HG03469 (cell line): Measurements from ENCODE around the gene NBEAL1.
A peak's percentile ranks its signal among the peaks of the same experiment; 100 is the strongest.
"Not testable (repeated sequence)": the region's sequence is repeated elsewhere in the genome, so short reads cannot be mapped to it uniquely, and the experiment has no call there.

ENCODE experiments used
- ATAC-seq: cut with Tn5 transposase; IDR thresholded peaks from one replicate; pipeline ENCODE4 v1.9.1; 2021; ENCODE audit warnings: mild to moderate bottlenecking, moderate library complexity, moderate number of reproducible peaks; ENCODE audit not compliant: unreplicated experiment

NBEAL1 gene

DNA sequence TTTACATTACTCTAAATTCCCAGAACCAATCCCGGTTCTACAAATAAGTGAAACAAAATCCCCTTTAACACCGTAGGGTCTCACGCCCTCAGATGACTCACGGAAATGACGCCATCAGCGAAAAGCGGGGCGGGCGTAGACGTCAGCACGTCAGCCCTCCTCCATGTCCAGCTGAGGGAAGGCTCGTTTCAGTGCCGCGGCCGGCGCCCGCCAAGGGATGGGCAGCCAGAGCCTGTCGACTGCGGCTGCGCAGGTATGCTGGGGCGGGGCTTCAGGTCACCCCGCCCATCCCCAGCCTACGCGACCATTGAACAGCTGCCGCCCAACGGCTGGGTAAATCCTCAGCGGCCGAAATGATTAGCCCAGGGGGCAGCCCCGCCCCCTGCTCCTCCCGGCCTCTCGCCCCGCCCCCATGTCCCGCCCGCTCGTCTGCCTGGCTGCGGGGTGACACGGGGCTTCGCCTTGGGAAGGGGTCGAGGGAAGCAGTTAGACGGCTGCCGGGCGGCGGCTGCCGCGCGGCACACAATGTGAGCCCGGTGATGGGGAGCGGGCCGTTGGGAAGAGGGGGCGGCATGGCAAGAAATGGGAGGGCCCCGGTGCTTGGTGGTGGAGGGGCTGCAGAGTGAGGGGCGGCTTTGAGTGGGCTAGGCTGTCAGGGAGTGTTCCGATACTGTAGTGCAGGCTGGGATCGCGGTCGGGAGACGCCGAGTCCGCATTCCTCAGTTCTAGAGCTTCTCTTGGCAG is at the start of gene NBEAL1:
Gene NBEAL1 (plus strand): TSS at position 420 of the 744 bp plus-strand sequence. CDS start 1,510 bp downstream, outside the sequence.
- ATAC-seq = peak; percentile 97

DNA sequence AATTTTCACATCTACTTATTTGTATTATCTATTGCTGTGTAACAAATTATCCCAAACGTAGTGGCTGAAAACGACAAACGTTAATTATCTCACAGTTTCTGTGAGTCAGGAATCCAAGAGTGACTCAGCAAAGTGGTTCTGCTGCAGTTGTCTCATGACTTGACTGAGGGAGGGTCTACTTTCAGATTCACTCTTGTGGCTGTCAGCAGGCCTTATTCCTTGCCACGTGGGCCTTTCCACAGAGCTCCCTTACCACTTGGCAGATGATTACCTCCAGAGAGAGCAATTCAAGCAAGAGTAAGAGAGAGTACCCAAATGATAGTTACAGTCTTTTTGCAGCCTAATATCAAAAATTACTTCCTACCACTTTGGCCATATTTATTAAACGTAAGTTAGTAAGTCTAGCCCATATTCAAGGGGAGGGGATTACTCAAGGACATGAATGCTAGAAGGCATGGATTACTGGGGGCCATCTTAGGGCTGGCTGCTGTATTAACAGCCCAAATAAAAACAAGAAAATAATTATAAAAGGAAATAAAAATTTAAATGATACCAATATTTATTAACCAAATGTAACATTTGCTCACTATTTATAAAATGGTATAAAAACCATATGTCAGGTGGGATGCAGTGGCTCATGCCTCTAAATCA is 48.7 kb upstream of the NBEAL1 start:
- ATAC-seq = peak; percentile 56

DNA sequence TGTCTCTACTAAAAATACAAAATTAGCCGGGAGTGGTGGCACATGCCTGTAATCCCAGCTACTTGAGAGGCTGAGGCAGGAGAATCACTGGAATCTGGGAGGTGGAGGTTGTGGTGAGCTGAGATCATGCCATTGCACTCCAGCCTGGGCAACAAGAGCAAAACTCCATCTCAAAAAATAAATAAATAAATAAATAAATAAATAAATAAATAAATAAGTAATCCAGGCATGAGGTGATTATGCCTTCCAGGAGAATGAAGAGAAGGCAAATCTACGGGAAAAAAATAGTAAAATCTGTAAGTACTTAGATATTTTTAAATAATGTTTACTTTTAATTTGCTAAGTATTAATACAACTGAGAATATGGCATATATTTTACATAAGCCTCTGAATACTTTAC is 45.3 kb upstream of the NBEAL1 start:
- ATAC-seq = not testable (repeated sequence)

DNA sequence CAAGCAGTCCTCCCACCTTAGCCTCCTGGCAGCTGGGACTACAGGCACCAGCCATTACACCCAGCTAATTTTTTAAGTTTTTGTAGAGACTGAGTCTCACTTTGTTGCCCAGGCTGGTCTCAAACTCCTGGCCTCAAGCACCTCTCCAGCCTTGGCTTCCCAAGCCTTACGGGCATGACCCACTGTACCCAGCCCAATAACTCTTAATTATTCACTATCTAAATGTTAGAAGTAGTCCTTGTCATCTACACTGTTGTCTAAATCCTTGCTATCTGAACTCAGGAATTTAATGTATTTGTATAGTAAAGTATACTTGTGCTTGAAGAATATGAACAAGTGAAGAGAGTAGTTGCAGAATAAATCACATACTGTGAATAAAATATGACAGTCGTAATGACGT is 37.9 kb upstream of the NBEAL1 start:
- no peak for ATAC-seq

DNA sequence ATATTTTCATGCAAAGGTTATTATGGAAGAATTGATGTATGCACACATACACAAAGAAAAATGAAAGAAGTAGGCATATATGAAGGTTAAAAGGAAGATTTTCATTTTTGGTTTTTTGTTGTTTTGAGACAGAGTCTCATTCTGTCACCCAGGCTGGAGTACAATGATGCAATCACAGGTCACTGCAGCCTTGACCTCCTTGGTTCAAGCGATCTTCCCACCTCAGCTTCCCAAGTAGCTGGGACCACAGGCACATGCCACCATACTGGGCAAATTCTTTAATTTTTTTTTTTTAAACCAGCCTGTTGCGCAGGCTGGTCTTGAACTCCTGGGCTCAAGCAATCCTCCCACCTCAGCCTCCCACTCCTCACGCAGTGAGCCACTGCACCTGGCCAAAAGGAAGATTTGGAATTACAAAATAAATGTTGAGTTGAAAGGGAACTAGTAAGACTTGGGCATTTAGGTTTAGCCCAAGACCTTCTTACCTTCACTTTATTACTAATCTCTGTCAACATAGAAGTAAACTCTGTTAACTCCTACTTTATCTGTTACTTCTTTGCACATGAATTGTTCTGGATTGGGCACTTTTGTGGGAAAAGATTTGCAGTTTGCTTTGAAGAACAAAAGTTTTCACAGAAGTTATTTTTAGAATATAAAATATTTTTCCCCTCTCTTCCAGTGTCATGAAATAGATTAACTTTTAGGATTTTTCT is 31.7 kb upstream of the NBEAL1 start:
- no peak for ATAC-seq

DNA sequence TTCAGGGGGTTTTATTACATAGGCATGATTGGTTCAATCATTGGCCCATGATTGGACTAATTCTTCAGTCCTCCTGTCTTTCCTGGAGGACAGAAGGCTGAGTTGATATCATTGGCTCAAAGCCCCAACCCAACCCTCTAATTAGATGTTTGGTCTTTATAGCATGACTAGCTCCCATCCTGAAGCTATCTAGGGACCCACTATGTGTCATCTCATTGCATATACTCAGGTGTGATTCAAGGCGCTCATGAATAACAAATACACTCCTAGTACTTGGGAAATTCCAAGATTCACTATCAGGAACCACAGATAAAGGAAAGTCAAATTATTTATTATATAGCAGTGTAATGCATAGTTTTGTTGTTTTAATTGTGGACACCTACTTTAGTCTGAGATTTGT is 24.9 kb upstream of the NBEAL1 start:
- no peak for ATAC-seq

DNA sequence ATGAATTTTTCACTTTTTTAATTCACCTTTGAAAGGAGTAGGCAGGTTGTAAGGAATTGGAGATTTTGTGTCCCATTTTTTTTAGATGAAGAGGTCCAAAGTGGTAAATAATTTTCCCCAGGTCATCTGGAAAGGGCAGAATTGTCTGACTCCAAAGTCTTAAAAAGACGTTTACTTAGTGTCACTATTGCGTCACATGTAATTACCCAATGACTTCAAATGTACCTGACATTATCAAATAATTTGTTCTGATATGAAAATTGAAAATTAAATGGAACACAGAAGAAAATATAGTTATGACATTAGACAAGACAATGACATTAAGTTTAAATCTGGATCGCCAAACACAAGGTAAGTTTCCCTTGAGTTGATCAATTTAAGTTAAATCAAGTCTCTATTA is 24.2 kb upstream of the NBEAL1 start:
- ATAC-seq = no peak

DNA sequence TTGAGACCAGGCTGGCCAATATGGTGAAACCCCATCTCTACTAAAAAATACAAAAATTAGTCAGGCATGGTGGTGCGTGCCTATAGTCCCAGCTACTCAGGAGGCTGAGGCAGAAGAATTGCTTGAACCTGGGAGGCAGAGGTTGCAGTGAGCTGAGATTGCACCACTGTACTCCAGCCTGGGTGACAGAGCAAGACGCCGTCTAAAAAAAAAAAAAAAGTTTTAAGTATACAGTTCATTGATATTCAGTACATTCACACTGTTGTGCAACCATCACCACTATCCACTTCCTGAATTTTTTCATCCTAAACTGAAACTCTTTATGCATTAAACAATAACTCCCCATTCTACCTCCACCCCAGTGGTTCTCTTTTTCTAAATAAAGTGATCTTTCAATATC is 17.6 kb upstream of the NBEAL1 start:
- not testable (repeated sequence) for ATAC-seq

DNA sequence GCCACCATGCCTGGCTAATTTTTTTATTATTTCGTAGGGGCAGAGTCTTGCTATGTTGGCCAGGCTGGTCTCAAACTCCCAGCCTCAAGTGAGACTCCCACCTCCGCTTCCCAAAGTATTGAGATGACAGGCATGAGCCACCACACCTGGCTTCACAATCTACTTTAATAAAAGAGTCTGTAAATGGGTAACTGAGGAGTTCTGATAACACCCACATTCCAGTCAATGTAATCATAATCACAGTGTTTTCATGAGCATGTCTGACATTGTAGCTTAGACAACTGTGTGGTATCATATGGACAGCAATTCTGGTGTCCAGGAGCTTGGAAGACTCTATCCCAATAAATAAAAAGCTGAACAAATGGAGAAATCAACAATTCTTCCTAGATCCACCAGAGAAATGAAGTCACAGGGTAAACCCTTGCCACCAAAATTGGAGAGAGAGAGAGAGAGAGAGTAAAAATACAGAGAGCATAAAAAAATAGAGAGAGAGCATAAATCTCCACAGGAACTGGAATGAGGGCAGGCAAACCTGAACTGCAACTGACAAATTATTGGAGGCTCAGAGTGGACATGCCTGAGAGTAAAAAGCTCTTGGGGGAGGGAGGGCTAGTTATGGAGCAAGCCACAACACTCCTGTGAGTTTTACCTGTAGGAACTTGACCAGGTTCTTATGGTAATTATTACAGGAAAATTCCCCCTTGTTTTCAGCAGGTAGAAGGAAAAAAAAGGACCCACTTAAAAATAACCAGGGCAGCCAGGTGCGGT is 12.4 kb upstream of the NBEAL1 start:
- no peak for ATAC-seq

DNA sequence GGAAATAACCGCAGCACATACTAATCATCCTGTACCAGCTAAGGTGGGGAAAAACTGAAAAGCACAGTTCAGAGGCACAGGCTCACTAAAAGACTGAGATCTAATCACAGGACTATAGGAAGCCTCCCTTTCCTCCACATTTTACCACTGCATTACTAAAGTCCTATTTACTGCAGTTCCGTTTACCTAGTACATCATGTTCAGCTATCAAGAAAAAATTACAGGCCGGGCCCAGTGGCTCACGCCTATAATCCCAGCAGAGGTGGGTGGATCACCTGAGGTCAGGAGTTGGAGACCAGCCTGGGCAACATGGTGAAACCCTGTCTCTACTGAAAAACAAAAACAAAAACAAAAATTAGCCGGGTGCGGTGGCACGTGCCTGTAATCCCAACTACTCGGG is 11.0 kb upstream of the NBEAL1 start:
- ATAC-seq = no peak

DNA sequence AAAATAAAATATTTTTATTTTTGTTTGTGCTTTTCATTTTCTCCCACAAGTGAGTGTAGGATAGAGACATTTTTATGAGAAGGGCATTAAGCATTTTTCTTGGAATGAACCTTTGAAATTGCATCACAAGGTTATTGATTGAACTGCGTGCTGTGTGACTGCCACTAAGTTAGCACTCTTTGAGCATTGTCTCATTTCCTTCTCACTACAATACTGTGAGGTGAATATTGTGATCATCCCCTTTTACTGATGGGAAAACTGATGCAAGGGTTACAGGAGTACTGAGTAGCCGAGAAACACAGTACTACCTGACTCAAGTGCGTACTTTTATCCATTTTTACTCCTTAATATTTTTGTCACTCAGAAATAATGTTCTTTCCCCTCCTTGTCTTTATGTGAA is 2.0 kb downstream of the NBEAL1 start:
- ATAC-seq = no peak

DNA sequence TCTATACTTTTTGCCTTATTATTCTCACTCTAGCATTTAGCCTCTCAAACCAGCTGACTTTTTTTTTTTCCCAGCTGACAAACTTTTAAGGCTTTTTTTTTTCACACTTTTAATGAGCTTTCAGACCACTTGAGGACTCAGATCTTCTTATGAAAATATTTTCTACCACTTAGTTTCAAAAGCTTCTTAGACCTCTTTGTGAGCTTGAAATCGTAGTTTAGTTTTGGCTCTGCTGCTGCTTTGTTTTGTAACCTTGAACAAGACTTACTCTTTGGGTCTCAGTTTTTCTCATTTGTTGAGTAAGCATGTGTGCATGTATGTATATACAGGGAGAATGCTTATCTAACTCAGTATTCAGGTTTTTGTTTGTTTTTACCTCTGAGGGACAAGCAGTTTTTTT is 3.5 kb downstream of the NBEAL1 start:
- no peak for ATAC-seq

DNA sequence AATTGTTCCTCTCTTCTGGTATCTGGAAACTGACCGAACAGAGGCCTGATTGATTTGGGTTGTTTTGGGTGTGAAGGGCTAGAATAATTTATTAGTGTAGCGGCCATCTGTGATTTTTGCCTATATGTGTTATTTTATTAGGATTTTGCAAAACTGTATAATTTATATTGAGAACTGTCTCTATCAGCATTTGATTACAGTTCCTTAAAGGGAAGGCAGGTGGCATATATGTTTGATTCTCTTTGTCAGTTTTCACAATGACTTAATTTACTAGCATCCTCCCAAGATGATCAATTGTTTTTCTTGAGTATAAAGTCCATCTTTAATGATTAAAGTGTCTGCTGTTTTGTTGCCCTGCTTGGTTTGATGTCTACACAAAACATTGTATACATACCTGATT is 4.5 kb downstream of the NBEAL1 start:
- no peak for ATAC-seq

DNA sequence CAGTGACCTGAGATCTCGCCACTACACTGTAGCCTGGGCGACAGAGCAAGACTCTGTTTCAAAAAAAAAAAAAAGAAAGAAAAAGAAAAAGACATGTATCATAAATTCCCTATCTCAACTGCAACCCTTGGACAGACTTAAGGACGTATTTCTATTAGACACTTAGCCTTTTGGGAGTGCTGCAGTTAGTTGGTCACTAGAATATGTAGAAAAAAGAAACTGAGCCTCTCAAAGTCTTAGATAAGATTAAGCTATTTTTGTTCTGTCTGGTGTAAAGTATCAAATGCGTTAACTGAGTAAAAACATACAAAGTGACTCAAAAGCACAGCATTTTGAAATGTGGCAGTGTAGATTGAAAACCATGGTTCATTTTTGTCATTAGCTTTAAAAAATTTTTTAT is 7.3 kb downstream of the NBEAL1 start:
- ATAC-seq = no peak

DNA sequence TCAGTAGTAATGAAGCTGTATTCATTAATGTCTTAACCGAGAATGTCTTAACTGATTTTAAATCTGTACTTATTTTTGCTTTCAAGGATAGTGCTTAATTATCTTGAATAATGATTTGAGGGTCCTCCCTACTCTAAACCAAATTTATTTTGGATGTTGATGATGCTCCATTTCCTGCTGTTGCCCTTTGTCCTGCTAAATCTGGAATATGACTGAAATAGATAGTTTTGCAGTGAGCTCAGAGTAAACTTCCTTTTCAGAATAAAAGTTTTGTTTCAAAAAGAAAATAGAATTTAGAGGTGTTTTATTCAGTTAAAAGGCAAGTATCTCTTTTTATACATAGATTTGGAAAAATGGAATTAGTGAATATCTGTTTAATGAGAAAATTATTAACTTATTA is 8.1 kb downstream of the NBEAL1 start:
- no peak for ATAC-seq

DNA sequence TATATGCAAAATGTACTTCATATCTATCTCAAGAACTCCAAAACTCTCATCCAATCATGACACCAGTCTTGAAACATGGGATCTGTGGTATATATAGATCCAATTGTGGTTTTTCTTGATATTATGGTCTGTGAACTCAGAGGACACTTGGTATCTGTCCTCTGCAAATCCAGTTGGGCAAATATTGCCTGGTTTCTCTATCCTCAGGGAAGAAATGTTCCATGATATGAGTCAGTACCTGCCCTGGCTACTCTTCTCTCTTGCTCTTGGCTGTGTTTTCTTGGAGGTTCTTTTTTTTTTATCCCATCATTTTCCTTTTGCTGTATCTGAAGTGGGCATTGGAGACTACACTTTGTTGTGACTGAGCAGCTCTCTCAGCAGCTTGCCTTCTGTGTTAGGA is 10.9 kb downstream of the NBEAL1 start:
- no peak for ATAC-seq

DNA sequence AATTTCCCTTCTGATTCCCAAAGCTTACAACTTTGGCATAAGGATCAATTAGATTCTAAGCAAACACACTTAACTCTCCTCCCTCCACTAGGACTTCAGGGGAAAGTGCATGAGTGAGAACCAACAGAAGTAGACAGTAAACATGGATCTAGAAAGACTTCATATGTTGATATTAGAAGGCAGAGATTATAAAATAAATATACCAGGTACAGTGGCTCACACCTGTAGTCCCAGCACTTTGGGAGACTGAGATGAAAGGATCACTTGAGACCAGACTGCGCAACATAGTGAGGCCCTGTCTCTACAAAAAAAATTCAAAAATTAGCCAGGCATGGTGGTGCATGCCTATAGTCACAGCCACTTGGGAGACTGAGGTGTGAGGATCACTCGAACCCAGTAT is 15.9 kb downstream of the NBEAL1 start:
- ATAC-seq = no peak

DNA sequence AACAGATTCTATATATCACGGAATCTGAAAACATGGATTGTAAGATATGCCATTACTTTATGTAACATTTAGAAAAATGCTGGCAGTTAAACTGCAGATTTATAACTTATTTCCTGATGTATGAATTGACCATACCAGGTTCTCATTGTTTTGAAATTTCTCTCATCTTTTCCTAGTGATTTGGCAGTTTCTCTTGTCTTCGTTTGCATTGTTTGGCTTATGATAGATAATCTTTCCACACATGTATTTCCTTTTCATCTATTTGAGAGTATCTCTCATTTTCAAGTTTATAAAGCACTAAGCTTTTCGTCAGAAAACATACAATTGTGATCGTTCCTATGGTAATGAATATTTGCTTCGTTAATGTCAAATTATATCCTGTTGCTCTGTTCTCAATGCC is 16.3 kb downstream of the NBEAL1 start:
- ATAC-seq = no peak

DNA sequence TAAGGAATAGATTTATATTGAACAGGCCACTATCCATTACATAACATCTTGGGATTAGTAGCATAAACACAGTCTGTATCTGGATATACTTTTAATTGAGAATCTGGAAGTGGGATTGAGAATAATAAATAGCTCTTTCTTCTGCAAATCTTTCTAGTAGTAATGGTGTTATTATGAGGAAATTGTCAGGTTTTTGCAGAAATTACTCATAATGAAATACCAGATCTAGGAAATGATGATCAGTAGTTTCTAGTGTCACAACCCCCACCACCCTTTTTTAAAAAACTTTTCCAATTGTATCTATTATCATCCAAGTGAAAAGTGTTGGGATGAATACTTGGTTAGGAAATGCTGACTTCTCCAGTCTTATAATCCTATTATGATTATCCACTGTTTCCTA is 18.7 kb downstream of the NBEAL1 start:
- ATAC-seq = no peak

DNA sequence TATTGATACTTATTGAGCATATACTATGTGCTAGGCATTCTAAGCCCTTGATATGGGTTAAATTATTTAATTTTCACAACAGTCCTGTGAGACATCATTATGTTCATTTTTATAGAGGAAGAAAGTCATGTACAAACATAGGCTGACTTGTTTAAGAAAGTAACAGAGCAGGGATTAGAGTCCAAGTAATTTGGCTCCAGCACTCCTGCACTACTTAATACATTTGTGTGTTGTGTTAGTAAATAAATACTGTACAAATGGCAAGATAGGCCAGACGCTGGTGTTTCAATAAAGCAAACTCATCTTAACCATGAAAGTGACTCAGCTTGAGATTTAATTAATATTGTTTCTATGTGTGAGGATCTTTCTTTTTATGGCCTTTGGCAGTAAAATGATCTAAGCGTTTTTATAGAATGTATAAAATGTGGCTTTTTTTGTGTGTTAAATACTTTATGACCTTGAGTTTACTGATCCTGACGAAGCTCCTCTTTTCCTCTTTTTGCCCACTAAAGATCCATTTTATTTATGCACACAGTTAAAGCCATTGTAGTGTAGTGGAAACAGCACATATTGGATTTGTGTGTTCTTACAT is 21.3 kb downstream of the NBEAL1 start:
- no peak for ATAC-seq

DNA sequence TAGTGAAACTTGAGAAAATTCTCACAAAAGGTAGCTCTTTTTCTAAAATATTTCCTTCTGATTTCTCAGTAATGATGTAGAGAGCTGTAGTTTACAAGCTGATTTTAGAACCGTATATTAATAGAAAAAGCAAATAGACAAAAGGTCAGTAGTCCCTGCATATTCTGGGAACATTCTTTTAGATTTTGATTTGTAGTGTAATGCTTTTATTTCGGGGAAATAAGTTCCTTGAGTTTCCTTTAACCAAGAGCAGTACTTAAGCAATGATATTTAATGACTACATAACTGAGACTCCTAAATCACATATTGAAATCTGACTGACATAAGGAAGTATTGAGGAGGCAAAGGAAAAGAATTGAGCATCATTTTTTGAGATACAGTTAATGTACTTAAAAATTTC is 22.4 kb downstream of the NBEAL1 start:
- ATAC-seq = no peak
